HepG2 (cell line): ENCODE results near the gene HOXD3. TPM values are rescaled to one million over a fixed set of nuclear protein-coding genes. Genes with fewer than 3 reads are reported as not detected.

Experiments used
- ELK4 ChIP-seq: sonication (generic); formaldehyde crosslinking; IDR thresholded peaks from 2 replicates; pipeline ENCODE4 v1.9.0; 2021; ENCODE audit warnings: missing genetic modification reagents, borderline replicate concordance
- EP300 ChIP-seq, 3 experiments: sonication (generic) in 1 of 3; formaldehyde crosslinking in 1 of 3; IDR thresholded peaks; 2 replicates each; pipeline versions ENCODE4 v1.5.1 to v1.6.1; 2011 to 2020; ENCODE audit warnings: low read depth in 2 of 3, low read length in 2 of 3, borderline replicate concordance in 1 of 3, improper control_type of control experiment in 1 of 3, mild to moderate bottlenecking in 1 of 3, missing genetic modification reagents in 1 of 3, moderate library complexity in 1 of 3
- KIAA2018 ChIP-seq: sonication (generic); formaldehyde crosslinking; IDR thresholded peaks from 2 replicates; pipeline ENCODE4 v1.5.0; 2020; ENCODE audit warnings: mild to moderate bottlenecking, missing genetic modification reagents, borderline replicate concordance
- KLF12 ChIP-seq: sonication (generic); formaldehyde crosslinking; IDR thresholded peaks from 2 replicates; pipeline ENCODE4 v1.4.0; 2020; ENCODE audit warnings: missing genetic modification reagents, borderline replicate concordance
- MLXIP ChIP-seq: sonication (generic); formaldehyde crosslinking; IDR thresholded peaks from 2 replicates; pipeline ENCODE4 v1.9.0; 2021; ENCODE audit warnings: missing genetic modification reagents, borderline replicate concordance
- TFAP4 ChIP-seq: sonication (generic); IDR thresholded peaks from 2 replicates; pipeline ENCODE4 v1.6.1; 2016; ENCODE audit warnings: low read depth, borderline replicate concordance
- ZBTB3 ChIP-seq: sonication (generic); formaldehyde crosslinking; IDR thresholded peaks from 2 replicates; pipeline ENCODE4 v1.4.0; 2020; ENCODE audit warnings: low read depth, mild to moderate bottlenecking, moderate library complexity, missing genetic modification reagents, borderline replicate concordance
- ZFP91 ChIP-seq: sonication (generic); formaldehyde crosslinking; IDR thresholded peaks from 2 replicates; pipeline ENCODE4 v1.9.0; 2022; ENCODE audit warnings: missing genetic modification reagents, mild to moderate bottlenecking, borderline replicate concordance
- ZNF225 ChIP-seq: sonication (generic); formaldehyde crosslinking; IDR thresholded peaks from 2 replicates; pipeline ENCODE4 v1.4.0; 2020; ENCODE audit warnings: mild to moderate bottlenecking, missing genetic modification reagents
- ZNF644 ChIP-seq: IDR thresholded peaks from 2 replicates; pipeline ENCODE4 v1.6.1; 2016; ENCODE audit warnings: low read depth
- ZNF672 ChIP-seq: sonication (generic); formaldehyde crosslinking; IDR thresholded peaks from 2 replicates; pipeline ENCODE4 v1.8.1; 2022; ENCODE audit warnings: missing genetic modification reagents
- ZSCAN22 ChIP-seq: sonication (generic); formaldehyde crosslinking; IDR thresholded peaks from 2 replicates; pipeline ENCODE4 v1.4.0; 2020; ENCODE audit warnings: mild to moderate bottlenecking, missing genetic modification reagents
- polyA plus RNA-seq, 8 experiments: library from polyadenylated mRNA; depleted of rRNA in 3 of 8; stranded (reverse) in 7 of 8; unstranded in 1 of 8; fragments of >200 nt; fragmentation: Illumina TruSeq in 4 of 8; extraction: Trizol in 4 of 8; gene quantifications; 2 replicates each; pipeline versions ENCODE4 v1.2.1 to v1.2.3, GENCODE V29; 2011 to 2016; ENCODE audit warnings: low read depth in 4 of 8, missing spikeins in 1 of 8, mixed read lengths in 1 of 8; ENCODE audit not compliant: insufficient read depth in 1 of 8
- total RNA-seq, 5 experiments: library from RNA; depleted of rRNA; stranded (reverse); fragments of >200 nt; fragmentation: Illumina TruSeq; extraction: Trizol; gene quantifications; 2 replicates each; pipeline ENCODE4 v1.2.3, GENCODE V29; 2016; ENCODE audit warnings: low read depth in 1 of 5

Gene HOXD3
- total and polyA plus RNA-seq, 2 of the 13 experiments (the other 11 are each of a cell fraction or from before 2014, with no cell fraction given) = 0.05 to 0.09 TPM

GRCh38 chr2:176187200-176187898, 30.2 kb downstream of the HOXD3 start (continued):
- TF ChIP-seq KIAA2018 (CRISPR knock-in tag) = no peak
- TF ChIP-seq EP300 (IDR thresholded peaks at IDR 0.05; ENCODE audit: low read depth in 2 of 2, low read length in 2 of 2) = peak in 1 of 2 experiments; percentile 84; a peak in 2 of 4 replicates
- TF ChIP-seq EP300 (CRISPR knock-in tag; IDR thresholded peaks at IDR 0.05; ENCODE audit: borderline replicate concordance) = peak; percentile 72; the same call in 1 of the 2 replicates
- no peak; the same call in 1 of the 2 replicates for TF ChIP-seq ZBTB3 (CRISPR knock-in tag)
- TF ChIP-seq TFAP4 = no peak
- TF ChIP-seq ZNF225 (CRISPR knock-in tag) = no peak
- TF ChIP-seq ZNF644 (CRISPR knock-in tag) = no peak; the same call in 1 of the 2 replicates
- TF ChIP-seq ZFP91 (CRISPR knock-in tag) = no peak; the same call in 1 of the 2 replicates
- TF ChIP-seq ZNF672 (CRISPR knock-in tag) = no peak
- no peak for TF ChIP-seq KLF12 (CRISPR knock-in tag)
- TF ChIP-seq ZSCAN22 (CRISPR knock-in tag) = no peak
- no peak for TF ChIP-seq MLXIP (CRISPR knock-in tag)
- TF ChIP-seq ELK4 (CRISPR knock-in tag) = no peak
